ENCODE results near the gene LIN37. TPM values are rescaled to one million over a fixed set of nuclear protein-coding genes. Genes with fewer than 3 reads are reported as not detected.

Gene LIN37
- total RNA-seq, 1 experiment from 2014 or later = 5.9 TPM

DNA sequence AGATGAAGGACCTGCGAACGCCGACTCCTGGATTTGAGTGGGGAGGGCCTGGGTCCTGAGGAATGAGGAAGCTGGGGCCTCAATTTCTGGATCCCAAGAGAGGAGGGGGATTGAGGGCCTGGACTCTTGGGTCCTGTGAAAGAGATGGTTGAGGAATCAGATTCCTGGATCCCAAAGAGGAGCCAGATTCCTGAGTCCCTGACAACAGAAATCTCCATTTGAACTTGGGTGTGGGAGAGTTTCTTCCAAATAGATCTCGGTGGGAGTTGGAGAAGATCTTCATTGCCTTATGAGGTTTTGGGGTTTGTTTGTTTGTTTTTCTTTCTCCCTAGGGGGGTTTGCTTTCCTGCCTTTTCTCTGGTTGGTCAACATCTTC, 2.3 kb upstream of the LIN37 start:
- H4K8ac ChIP-seq (replicated peaks; ENCODE audit: insufficient read length, low read depth, low read length) = no peak overlapping the region
- H3K4me3 Mint-ChIP-seq = peak overlapping the region; percentile 96
- no peaks in the 10 kb centered on the region for H3K9me3 ChIP-seq (ENCODE audit: control insufficient read depth, low read depth, low read length)
- H3K23ac ChIP-seq (ENCODE audit: insufficient read length, low read depth, low read length) = no peak overlapping the region
- peaks cover 3 to 17% (median 5%) of the 10 kb centered on the region in 3 experiments; a peak in 4 of 7 replicates for H3K36me3 Mint-ChIP-seq (ENCODE audit: insufficient read depth in 1 of 3, low read depth in 3 of 3)
- no peak overlapping the region for H2BK120ac ChIP-seq (ENCODE audit: low read depth, low read length, poor library complexity, severe bottlenecking)
- H3K18ac ChIP-seq (ENCODE audit: insufficient read length, low read depth, low read length) = no peak overlapping the region
- H4K5ac ChIP-seq (ENCODE audit: insufficient read length, low read depth, low read length) = no peak overlapping the region
- H3K79me1 ChIP-seq (ENCODE audit: insufficient read depth, low read depth, low read length, poor library complexity, severe bottlenecking) = peaks cover 3% of the 10 kb centered on the region
- no CpG with 5 or more reads among the region's 4 CpGs for WGBS (ENCODE audit: extremely low coverage, insufficient read length, low lambda C conversion rate)
- H3K4me1 Mint-ChIP-seq = peaks cover 20 to 38% of the 10 kb centered on the region in 2 experiments
- no peaks in the 10 kb centered on the region for H3K27me3 Mint-ChIP-seq (ENCODE audit: low read depth)
- H2BK20ac ChIP-seq (ENCODE audit: low read depth, low read length, poor library complexity, severe bottlenecking) = no peak overlapping the region
- no peak for DNase-seq
- H3K4ac ChIP-seq (ENCODE audit: low read depth, low read length) = no peak overlapping the region
- H3K79me2 ChIP-seq (ENCODE audit: insufficient read depth, low read length) = no peaks in the 10 kb centered on the region
- H3K23me2 ChIP-seq (ENCODE audit: insufficient read length, low read depth, low read length, poor library complexity, severe bottlenecking) = peaks cover 16% of the 10 kb centered on the region
- H2BK12ac ChIP-seq (ENCODE audit: insufficient read length, low read depth, low read length) = no peak overlapping the region
- peak overlapping the region; percentile 95 for H3K4me2 ChIP-seq (ENCODE audit: insufficient read depth, insufficient read length, low read length)
- H2BK15ac ChIP-seq (ENCODE audit: low read depth, low read length) = no peak overlapping the region
- no peak overlapping the region for H2AK5ac ChIP-seq (ENCODE audit: insufficient read length, low read length)
- no peaks in the 10 kb centered on the region for H4K20me1 ChIP-seq (ENCODE audit: control insufficient read depth, insufficient read depth, insufficient read length)
- no peak overlapping the region for H2AFZ ChIP-seq (ENCODE audit: low read length)
- no peaks in the 10 kb centered on the region for H3K9me3 Mint-ChIP-seq
- peak overlapping the region; percentile 100; a peak in 6 of 7 replicates for H3K27ac Mint-ChIP-seq
- H3K4me1 ChIP-seq (ENCODE audit: insufficient read depth, low read length) = peaks cover 4% of the 10 kb centered on the region; the same call in 1 of the 2 replicates
- no peak overlapping the region for H2BK5ac ChIP-seq (ENCODE audit: insufficient read length, low read length)
- no peak overlapping the region for H3T11ph ChIP-seq (ENCODE audit: low read length)
- no peak for TF ChIP-seq CTCF (conservative IDR thresholded peaks at IDR 0.05)
- peak overlapping the region; percentile 71 for H3K9ac ChIP-seq (ENCODE audit: extremely low read depth, insufficient read length, low read length)
- H3K56ac ChIP-seq (ENCODE audit: insufficient read length, low read depth, low read length) = no peak overlapping the region
- no peaks in the 10 kb centered on the region for H3K27me3 ChIP-seq (ENCODE audit: insufficient read depth, low read length)
- H4K91ac ChIP-seq (ENCODE audit: insufficient read length, low read depth, low read length) = no peak overlapping the region
- no peak overlapping the region for H3K27ac ChIP-seq (ENCODE audit: insufficient read length, low read depth, low read length)
- H3K14ac ChIP-seq (ENCODE audit: insufficient read depth, low read length) = no peak overlapping the region

Data from H9 (cell line).